ENCODE results near the gene REM1.
"Not testable (repeated sequence)": the region's sequence is repeated elsewhere in the genome, so short reads cannot be mapped to it uniquely, and the experiment has no call there.

The REM1 gene

DNA sequence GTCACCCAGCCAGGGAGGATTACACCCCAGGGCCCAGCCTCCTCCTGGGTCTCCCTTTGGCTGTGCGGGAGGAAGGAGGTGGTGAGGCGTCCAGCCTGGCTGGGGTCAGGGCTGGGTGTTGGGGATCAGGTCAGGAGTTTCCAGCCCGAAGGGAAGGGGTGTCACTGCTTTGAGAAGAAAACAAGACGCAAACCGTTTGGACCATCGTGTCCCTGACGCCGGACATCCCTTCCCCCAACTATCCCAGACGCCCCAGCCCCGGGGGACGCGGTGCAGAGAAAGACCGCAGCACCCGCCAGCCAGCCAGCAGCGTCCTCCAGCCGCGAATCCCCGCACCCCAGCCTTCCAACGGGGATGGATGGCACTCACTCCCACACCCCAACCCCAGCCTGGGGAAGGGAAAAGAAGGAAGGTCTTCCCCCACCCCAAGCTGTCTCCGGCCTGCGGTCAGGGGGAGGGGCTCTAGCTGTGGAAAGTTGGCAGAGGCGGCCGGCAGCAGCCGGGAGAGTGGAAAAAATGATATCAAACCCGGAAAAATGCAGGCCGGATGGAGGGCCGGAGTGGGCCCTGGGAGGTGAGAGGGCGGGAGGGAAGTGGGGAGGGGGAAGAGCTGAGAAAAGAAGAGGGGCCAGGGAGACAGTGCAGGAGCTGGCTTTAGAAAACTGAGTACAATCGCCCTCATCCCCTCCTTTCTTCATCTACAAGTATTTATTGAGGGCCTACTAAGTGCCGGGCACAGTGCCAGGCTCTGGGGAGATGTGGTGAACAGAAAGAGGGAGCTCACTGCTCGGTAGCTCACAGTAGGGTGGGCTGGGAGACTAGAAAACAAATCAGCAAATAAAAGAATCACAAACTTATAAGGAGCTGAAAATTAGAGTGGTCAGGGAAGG is 10.6 kb downstream of the REM1 start:
- peak; percentile 75 for DNase-seq

DNA sequence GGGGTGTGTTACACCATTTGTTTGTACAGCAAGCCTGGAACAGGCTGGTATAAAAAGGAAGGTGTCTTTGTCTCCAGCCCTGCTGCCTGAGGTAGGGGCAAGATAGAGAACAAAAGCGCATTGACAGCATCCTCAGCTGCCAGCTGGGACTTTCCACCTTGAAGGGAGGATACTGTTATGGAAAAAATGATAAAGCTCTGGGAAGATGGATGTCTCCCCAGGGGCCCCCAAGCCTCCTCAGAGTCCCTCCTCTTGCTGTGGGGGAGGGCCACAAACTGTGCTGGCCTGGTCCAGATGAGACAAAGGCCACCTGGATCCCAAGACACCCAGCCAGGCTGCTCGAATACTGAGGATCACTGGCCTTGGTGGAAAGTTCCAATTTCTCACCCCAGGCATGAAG is 13.0 kb downstream of the REM1 start:
- DNase-seq, result no peak

DNA sequence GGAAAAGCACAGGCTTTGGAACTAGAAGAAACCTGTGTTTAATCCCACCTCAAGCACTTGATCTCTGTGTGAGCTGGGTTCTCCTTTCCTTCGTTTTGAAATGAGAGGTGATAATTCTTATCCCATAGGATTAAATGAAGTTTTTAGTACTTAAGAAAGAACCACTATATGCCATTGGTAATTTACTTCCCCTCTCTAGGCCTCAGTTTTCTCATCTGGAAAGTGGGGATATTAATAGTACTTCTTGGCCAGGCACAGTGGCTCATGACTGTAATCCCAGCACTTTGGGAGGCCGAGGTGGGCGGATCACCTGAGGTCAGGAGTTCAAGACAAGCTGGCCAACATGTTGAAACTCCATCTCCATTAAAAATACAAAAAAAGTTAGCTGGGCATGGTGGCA is 14.1 kb downstream of the REM1 start:
- DNase-seq, result no peak

DNA sequence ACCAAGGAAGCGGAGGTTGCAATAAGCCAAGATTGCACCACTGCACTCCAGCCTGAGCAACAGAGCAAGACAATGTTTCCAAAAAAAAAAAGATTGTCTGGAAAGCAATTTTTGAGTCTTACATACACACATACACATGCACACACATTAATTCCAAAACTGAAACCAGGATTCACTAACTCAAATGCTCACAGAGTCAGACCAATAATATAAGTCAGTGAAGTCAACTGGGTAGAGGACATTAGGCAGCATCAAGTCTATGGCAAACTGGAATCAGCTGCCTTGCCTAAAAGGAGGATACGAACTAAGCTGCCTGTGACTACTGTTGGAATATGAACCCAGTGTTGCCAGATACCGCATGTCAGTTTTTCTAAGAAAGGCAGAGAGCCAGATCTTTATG is 15.7 kb downstream of the REM1 start:
- no peak for DNase-seq

DNA sequence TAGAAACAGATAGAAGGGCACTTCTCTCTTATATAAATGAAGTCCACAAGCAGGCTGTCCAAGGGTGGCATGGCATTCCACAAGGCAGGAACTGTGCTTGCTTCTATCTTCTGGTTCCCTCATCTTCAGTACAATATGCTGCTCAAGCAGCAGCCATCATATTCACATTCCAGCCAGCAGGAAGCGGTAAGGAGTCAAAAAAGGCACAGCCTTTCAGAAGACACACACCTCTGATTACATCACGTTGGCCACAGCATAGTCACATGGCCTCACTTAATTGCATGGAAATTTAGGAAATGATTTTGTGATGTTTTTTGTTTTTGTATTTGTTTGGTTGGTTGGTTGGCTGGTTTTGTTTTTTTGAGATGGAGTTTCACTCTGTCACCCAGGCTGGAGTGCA is 19.0 kb downstream of the REM1 start:
- DNase-seq, result peak; percentile 44

DNA sequence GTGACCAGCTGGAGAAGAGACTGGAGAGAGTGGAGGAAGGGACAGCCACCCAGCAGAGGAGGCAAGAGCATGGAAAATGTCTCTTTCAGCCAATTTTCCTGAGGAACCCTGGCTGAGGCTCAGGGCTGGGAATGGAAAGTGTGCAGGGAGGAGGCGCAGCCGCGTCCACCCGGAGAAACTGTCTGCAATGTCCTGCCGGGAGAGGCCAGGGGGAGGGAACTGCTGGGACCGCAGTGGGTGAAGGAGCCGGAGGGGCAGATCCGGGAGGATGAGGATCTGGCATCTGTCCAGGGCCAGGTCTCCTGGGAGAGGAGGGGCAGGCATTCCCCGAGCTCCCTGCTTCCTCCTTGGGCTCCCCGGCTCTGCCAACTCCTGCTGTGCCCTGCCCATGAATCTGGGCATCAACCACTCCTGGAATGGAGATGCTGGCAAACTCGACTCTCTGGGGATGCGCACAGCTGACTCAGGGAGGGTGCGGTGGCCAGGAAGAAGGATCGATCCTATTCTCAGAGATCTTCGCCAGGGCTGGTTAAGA is 21.7 kb downstream of the REM1 start:
- DNase-seq, result peak; percentile 25

DNA sequence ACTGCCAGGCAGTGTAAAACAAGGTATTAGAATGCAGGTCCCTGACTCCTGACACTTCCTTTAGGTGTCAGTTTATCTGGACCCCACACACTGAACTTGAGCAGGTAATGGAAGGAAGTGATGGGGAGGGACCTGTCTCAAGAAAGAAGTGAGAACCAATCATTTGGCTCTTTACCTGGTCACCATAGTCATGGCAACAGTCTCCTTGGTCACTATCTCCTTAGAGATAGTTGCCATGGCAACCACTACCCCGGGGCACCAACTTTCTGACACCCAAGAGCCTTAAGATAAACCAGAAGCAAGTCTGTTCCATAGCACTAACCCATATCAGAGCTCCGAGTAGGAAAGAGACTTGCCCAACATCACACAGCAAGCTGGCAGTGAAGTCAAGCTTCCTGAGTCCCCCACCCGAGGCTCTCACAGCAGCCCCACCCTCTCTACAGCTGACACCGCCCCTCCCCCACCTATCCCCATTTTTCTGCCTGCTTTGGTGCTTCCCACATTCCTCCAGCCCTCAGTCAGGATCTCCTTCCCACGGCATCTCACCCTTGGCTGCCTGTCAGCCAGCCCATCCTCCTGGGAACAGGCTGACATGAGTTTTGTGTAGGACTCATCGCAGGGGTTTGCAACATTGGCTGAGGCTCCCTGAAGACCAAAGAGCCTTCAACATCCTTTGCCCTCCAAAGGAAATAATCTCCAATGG is 22.9 kb downstream of the REM1 start:
- peak; percentile 87 for DNase-seq

DNA sequence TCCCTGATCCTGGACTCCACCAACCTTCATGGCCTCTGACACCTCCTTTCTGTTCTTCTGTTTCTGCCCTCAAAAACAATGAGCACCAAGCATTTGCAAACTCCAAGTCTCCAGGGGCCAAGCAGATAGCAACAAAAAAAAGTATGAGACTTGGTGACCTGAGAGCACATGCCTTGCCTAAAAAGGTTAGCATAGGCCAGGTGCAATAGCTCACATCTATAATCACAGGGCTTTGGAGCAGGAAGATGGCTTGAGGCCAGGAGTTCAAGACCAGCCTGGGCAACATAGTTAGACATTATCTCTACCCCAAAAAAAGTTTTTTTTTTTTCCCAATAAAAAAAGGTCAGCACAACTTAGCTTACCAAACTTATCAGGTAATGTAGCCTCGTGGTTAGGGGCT is 25.4 kb downstream of the REM1 start:
- no peak for DNase-seq

DNA sequence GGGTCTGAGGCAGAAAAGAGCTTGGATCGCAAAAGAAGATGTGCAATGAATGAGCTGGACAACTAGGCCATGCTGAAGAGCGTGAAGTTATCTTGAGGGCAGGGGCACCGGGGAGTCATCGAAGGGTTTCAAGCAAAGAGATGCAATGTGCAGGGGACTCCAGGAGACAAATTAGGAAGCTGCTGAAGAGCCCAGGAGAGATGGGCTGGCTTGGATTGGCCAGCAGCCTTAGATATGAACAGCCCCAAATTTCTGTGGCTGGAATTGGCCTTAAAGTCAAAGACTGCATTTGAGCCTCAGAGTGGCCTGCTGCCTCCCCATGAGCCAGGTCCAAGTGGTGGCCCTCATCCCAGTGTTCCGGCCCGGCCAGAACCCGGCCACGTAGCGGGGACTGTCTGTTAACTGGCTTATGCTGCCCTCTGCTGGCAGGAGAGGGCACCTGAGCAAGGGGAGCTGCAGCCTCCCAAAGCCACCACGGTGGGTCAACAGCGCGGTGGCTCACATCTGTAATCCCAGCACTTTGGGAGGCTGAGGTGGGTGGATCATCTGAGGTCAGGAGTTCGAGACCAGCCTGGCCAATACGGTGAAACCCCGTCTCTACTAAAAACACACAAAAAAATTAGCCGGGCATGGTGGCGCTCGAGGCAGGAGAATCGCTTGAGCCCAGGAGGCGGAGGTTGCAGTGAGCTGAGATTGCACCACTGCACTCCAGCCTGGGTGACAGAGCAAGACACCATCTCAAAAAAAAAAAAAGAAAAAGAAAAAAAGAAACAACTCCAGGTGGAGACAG is 28.0 kb downstream of the REM1 start:
- peak; percentile 70 for DNase-seq

DNA sequence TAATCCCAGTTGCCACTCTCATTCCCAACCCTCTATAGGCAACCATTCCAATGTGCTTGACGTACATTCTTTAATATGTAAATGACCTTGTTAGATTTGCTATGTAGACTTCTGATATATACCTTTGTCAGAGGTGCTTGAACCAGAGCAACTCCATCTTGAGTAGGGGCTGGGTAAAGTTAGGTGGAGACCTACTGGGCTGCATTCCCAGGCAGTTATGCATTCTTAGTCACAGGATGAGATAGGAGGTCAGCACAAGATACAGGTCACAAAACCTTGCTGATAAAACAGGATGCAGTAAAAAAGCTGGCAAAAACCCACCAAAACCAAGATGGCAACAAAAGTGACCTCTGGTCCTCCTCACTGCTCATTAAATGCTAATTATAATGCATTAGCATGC is 30.8 kb downstream of the REM1 start:
- no peak for DNase-seq

DNA sequence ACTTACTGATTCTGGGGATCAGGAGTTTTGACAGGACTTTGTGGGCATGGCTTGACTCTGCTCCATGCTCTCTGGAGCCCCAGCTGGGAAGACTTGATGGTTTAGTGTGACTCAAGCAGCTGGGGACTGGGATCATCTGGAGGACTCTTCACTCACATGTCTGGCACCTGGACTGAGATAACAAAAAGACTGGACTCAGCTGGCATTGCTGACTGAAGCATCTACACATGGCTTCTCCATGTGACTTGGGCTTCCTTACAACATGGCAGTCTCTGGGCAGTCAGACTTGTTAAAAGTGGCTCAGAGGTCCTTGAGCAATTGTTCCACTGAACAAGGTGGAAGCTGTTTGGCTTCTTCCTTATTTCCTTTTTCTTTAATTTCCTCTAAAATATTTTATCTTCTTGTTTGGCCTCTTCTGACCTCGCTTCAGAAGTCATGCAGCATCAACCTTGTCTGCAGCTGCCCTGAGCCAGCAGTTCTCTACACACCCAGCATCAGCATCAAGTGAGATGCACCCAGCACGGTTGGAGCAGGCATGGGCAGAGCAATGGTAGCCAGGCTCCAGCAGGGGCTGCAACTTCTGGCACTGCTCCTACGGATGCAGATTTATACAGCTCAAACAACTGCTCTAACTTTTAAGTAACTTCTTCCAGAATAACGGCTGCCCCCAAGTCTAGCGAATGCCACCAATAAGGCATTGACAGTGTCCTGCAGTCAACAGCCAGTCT is 33.6 kb downstream of the REM1 start:
- DNase-seq, result no peak

DNA sequence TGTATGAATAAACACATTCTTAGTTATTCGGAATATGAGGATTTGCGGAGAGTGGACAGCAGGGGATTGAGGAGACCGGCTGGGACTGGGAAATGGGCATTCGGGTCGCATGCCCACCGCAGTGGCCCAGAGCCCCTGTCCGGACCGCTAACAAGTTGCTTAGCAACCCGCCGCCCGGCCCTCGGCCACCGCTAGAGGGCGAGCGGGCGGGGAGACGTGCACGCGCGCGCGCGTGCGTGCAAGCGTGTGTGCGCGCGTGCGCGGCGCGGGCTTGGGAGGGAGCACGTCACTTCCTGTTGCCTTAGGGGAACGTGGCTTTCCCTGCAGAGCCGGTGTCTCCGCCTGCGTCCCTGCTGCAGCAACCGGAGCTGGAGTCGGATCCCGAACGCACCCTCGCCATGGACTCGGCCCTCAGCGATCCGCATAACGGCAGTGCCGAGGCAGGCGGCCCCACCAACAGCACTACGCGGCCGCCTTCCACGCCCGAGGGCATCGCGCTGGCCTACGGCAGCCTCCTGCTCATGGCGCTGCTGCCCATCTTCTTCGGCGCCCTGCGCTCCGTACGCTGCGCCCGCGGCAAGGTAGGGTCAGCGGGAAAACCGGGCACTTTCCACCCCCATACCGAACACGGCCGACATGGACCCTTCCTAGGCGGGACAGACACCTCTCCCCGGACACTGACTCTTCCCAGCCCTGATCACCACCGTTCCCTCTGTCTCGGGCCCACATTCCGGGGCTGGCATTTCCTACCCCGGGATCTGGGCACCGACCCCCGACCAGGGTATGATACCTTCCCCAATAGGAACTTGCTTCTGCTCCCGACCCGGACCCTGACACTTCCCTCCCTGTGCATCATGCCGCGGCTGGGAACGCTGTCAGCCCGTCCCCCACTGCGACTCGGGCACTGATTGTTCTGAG is 39.3 kb downstream of the REM1 start, which contains the start of gene HM13:
HM13 (plus strand) TSS at position 289 of the 918 bp plus-strand sequence; CDS start at position 399, 110 bp downstream.
- peak; percentile 88 for DNase-seq

DNA sequence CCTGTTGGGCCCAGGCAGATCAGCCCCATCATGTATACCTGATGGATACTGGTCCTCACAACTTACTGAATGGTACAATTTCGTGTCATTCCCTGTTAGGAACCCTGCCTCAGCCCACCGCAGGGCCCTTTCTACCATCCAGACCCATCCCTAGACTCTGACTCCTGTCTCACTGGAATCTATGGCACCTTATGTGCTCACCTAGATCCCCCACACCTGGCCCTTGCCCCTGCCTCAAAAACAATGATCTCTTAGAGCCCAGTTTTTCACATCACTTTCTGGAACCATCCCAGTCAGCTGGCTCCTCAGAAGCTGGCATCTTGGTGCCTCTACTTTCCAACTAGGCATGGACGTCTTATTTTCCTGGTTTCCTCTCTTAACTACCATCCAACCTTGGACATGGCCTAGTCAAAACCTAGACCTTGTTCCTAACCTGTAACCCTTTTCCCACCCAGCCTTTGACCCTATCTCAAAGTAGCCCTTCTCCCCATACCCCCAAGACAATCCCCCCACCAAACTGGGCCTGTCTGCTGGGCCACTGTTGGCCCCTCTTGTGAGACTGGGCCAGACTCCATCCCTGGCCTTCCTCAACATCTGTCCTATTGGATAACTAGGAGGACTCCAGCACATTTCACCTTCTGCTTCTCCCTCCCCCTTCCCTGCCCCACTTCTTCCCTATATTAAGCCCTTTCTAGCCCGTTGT is 40.1 kb downstream of the REM1 start:
- DNase-seq, result no peak

DNA sequence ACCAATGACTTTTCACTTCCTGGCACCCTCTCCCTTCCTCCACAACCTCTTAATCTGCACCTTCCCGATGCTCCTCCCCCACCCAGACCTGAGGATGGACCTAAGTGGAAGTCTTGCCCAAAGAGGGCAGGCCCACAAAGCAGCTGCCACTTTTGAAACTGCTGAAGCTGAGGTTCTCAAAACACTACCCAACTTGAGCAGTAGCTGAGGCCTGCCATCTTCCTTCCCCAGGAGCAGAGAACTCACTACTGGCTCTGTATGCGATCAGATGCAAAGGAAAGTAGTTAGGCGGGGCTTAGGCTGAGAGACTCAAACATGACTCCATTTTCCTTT is 40.7 kb downstream of the REM1 start:
- no peak for DNase-seq

DNA sequence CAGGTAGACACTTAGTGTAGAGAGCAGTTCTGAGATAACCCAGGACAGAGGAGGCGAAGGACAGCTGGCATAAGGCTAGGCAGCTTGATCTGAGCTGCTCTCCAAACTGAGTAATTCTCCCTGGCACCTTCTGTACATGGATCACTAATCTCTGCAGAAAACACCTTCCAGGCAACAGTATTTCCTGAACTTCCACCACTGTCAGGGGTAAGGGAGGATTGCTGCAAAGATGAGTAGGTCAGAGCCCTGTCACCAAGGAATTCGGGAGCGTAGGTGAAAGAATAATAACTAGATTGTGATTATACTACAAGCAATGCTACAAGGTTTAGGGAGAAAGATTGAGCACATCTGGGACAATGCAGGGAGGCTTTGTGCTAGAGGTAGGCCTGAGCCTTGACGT is 41.1 kb downstream of the REM1 start:
- no peak for DNase-seq

DNA sequence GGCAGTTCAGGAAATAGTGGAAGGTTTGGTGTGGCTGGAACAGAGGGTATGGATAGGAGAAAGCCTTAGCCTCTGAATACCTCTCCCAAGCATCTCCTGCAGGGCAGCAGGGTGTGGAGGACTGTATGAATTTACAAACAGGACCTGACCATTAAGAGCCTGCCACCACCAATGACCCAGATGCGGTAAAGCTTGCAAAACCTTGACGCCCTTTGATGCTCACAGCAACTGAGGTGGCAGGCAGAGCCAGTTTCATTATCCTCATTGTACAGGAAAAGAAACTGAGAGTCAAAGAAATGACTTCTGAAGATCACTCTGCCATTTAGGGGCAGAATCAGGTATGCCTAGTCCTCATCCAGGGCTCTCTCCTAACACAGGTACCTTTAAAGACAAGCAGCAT is 41.6 kb downstream of the REM1 start:
- no peak for DNase-seq

DNA sequence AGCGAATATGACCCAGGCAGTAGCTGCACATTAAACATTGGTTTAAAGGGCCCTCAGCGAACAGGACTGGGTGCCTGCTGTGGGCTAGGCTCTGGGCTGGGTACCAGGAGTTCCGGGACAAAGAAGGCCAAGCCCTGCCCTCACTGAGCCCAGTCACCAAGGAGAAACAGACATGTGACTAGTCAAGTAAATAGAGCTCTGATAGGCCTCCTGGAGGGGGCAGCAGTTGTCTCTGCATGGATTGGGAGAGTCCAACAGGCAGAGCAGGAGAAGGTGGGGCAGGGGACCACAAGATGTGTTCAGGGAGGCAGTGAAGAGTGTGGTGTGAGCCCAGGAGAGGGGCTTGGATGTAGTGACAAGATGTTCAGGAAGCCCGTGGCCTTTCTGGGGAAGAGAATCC is 42.3 kb downstream of the REM1 start:
- peak; percentile 42 for DNase-seq

DNA sequence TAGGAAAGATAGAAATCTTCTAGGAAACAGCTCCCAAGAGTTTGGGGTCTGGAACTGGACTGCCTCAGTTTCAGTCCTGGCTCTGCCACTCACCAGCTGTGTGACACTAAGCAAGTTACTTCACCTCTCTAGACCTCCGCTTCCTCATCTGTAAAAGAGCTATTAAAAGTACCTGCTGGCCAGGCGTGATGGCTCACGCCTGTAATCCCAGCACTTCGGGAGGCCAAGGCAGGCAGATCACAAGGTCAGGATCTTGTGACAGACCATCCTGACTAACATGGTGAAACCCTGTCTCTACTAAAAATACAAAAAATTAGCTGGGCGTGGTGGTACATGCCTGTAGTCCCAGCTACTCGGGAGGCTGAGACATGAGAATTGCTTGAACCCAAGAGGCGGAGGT is 46.2 kb downstream of the REM1 start:
- not testable (repeated sequence) for DNase-seq

DNA sequence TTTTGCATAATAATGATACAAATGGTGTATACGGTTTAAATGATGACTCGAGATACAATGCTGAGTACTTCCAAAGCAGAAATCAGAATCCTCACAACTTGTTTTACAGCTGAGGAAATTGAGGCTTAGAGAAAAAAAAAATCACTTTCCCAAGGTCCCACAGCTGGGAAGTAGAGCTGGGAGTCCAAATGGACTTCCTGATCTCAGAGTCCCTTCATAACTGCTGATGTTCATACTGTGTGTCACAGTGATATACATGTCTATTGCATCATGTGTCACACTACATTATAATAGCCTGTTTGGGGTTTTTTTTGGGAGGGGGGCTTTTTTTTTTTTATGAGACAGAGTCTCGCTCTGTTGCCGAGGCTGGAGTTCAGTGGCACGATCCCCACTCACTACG is 47.6 kb downstream of the REM1 start:
- DNase-seq, result no peak

DNA sequence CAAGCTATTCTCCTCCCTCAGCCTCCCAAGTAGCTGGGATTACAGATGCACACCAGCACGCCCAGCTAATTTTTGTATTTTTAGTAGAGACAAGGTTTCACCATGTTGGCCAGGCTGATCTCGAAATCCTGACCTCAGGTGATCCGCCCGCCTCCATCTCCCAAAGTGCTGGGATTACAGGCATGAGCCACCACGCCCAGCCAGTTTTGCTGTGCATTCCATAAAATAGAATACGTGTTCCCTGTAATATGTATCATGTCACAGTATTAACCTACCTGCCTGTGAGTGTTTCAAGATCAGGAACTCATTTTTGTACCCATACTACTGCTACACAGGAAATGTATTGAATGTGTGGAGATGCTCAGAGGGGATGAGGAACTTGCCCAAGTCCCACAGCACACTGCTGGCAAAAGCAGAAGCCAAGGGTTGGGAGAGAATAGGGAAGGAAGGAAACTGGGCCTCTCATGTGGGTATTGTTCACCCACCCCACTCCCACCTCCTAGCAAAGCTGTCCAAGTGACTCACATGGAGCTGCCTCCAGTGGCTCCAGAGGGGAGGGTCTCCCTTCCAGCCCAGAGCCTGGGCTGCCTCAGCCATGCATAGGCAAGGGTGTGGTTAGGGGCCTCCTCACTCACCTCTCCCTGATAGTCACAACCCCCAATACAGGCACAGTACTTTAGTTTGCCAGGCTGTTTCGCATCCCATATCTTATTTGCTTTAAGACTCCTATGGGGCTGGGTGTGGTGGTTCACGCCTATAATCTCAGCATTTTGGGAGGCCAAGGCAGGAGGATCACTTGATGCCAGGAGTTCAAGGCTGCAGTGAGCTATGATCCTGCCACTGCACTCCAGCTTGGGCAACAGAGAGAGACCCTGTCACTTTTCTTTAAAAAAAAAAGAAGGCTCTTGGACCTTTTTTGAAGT is 48.5 kb downstream of the REM1 start:
- peak; percentile 65 for DNase-seq

All from fibroblast of skin of right quadriceps (primary cell).